ENCODE data around the gene AXIN1. TPM values are rescaled to one million over a fixed set of nuclear protein-coding genes. Genes with fewer than 3 reads are reported as not detected.
A peak's percentile ranks its signal among the peaks of the same experiment; 100 is the strongest.
"Not testable (repeated sequence)": the region's sequence is repeated elsewhere in the genome, so short reads cannot be mapped to it uniquely, and the experiment has no call there.

The AXIN1 gene
- total RNA-seq, 1 donor, result 13.4 TPM

DNA sequence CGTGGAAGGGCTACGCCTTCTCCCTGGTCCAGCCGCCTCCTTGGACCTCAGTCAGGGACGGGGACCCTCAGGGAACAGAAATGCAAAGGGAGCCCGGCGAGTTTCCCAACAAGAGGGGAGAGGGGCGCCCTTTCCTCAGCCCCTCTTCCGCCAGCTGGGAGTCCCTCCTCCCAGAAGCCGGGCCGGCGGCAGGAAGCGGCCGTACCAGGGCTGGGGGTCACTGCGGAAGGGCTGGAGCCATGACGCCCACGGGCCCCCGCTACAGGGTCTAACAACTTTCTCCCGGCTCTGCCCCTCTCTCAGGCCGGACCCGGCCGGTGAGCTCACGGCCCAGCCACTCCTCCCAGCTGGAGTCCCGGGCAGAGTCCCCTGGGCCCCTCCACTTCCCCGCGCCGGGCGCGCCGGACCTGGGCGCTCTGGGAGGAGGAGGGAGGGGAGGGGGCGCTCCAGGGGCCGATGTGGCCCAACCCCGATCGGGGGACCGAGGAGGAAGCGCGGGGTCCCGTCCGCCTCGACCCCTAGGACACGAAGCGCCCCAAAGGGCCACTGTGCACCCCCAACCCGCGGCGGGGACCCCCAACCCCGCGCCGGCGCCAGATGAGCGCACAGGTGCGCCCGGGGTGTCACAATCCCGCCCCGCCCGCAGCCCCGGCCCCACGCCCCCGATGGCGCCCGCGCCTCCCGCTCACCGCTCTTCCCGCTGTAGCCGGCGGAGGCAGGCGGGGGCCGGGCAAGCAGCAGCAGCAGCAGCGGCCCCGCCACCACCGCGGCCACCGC, 28.7 kb upstream of the AXIN1 start:
- DNase-seq (ENCODE audit: low read depth), result no peak
- TF ChIP-seq, protein P1, sequence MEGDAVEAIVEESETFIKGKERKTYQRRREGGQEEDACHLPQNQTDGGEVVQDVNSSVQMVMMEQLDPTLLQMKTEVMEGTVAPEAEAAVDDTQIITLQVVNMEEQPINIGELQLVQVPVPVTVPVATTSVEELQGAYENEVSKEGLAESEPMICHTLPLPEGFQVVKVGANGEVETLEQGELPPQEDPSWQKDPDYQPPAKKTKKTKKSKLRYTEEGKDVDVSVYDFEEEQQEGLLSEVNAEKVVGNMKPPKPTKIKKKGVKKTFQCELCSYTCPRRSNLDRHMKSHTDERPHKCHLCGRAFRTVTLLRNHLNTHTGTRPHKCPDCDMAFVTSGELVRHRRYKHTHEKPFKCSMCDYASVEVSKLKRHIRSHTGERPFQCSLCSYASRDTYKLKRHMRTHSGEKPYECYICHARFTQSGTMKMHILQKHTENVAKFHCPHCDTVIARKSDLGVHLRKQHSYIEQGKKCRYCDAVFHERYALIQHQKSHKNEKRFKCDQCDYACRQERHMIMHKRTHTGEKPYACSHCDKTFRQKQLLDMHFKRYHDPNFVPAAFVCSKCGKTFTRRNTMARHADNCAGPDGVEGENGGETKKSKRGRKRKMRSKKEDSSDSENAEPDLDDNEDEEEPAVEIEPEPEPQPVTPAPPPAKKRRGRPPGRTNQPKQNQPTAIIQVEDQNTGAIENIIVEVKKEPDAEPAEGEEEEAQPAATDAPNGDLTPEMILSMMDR (IDR thresholded peaks at IDR 0.05; ENCODE audit: insufficient read depth, low read length), result no peak
- peak overlapping the region; percentile 74 for H3K4me3 ChIP-seq (ENCODE audit: low read depth, low read length)

DNA sequence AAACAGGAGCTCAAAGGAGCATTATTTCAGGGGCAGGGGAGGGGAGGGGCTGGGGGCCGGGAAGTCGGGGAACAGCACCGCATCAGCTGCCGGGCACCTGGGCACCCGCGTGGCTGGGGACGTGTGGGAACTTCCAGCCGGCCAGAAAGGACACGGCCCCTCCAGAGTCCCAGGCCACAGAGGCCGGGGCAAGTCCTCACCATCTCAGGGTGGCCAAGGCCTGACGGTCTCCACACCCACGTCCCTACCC, 28.2 kb upstream of the AXIN1 start:
- DNase-seq (ENCODE audit: low read depth), result no peak
- peak overlapping the region; percentile 74 for H3K4me3 ChIP-seq (ENCODE audit: low read depth, low read length)
- TF ChIP-seq, protein P1 (IDR thresholded peaks at IDR 0.05; ENCODE audit: insufficient read depth, low read length), result no peak

DNA sequence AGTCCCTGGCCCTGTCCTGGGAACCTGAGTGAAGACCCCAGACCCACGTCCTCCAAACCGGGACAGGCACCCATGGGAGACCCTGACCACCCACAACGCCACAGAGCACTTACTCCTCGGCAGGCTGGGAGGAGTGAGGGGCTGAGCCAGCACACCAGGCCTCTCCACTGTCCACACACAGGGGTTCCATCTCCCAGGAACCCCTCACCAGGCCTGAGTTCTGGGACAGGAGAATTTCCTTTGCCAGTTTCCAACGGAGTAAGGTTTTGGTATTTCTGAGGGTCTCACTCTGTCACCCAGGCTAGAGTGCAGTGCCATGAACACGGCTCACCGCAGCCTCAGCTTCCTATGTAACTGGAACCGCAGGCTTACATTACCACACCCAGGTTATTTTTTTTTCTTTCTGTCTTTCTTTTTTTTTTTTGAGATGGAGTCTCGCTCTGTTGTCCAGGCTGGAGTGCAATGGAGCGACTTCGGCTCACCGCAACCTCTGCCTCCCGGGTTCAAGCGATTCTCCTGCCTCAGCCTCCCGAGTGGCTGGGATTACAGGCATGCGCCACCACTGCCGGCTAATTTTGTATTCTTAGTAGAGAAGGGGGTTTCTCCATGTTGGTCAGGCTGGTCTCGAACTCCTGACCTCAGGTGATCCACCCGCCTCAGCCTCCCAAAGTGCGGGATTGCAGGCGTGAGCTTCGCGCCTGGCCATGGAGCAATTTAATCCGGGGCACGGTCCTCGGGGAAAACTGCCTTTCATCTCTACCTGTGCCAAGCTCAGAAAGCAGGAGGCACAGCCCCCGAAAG, 27.6 kb upstream of the AXIN1 start:
- H3K4me3 ChIP-seq (ENCODE audit: low read depth, low read length), result peak overlapping the region; percentile 74
- TF ChIP-seq, protein P1 (IDR thresholded peaks at IDR 0.05; ENCODE audit: insufficient read depth, low read length), result no peak
- no peak for DNase-seq (ENCODE audit: low read depth)

DNA sequence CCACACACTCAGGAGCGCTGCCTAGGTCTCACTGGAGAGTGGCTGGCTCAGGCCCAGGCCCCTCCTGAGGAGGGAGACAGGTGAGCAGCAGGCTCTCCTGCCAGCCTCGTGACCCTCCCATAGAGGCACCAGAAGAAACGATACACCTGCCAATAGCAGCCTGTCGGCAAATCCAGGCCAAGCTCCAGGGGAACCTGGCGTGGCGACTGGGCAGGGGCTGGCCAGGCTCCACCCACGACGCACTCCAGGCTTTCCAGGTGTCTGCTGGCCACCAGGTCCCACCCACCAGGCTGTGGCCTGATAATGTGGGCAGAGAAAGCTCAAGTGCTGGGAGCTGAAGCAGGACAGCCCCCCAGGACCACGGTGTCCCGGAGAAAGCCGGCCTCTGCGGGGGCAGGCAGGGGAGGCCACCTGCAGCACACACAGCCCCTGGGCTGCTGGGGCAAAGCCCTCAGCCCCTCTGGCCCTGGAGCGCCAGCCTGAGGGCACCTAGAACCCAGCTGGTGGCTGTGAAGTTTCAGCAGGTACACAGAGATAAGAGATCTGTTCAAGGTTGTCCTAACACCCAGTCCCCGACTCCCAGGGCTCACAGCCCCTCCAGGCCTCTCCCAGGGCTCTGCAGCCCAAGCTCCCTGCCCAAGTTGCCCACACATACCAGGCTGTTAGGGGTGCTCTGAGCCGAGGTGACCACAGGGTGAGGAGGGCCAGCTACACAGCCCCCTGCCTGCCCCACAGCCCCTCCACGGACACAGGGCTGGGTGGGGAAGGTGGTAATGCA, 26.8 kb upstream of the AXIN1 start:
- TF ChIP-seq, protein P1 (IDR thresholded peaks at IDR 0.05; ENCODE audit: insufficient read depth, low read length), result no peak
- DNase-seq (ENCODE audit: low read depth), result no peak
- no peak overlapping the region for H3K4me3 ChIP-seq (ENCODE audit: low read depth, low read length)

DNA sequence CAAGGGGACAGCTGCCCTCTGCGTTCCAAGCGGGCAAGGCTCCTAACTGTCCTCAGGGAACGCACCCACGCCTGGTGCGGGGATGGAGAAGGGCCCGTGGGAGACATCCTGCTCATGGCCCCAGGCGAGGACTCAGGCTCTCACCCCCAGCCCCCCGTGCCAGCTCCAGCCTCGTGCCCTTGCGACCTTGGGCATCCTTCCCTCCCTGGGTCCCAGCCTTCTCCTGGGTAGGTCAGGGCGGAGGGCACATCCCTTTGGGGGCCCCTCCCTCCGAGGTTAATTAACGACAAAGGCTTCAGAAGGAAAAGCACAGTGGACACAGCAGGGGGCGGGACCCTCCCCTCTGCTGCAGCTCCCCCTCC, 26.3 kb upstream of the AXIN1 start:
- DNase-seq (ENCODE audit: low read depth), result no peak
- no peak overlapping the region for H3K4me3 ChIP-seq (ENCODE audit: low read depth, low read length)
- TF ChIP-seq, protein P1 (IDR thresholded peaks at IDR 0.05; ENCODE audit: insufficient read depth, low read length), result no peak

DNA sequence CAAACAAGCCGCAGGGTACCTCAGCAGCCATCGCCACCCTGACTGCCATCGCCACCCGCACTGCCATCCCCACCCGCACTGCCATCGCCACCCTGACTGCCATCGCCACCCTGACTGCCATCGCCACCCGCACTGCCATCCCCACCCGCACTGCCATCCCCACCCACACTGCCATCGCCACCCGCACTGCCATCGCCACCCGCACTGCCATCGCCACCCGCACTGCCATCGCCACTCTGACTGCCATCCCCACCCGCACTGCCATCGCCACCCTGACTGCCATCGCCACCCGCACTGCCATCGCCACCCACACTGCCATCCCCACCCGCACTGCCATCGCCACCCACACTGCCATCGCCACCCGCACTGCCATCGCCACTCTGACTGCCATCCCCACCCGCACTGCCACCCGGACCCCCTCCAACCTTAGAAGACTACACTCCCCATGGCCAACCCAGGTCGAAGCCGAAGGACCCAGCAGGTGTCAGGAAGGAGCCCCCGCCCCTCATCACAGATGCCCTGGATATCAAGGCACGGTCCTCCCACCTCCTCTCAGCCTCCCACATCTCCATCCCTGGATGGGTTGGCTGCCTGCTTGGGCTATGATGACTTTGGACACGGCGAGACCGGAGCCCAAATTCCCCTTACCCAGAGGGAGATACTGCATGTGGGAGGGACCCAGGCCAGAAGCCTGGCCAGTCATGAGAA, 25.7 kb upstream of the AXIN1 start:
- DNase-seq (ENCODE audit: low read depth); H3K4me3 ChIP-seq (ENCODE audit: low read depth, low read length): not testable (repeated sequence)
